Ovary (tissue), 3 donors: ENCODE results near the gene PADI2.

Experiments
- CTCF ChIP-seq, 3 donors: fragments of 450-650 bp in 2 of 3; fragments of 200-600 bp in 1 of 3; IDR thresholded peaks; one replicate each; pipeline versions ENCODE4 v1.5.1 to v1.8.0; 2016 to 2022; ENCODE audit warnings: antibody characterized with exemption in 3 of 3, mild to moderate bottlenecking in 1 of 3
- POLR2A ChIP-seq: fragments of 450-650 bp; IDR thresholded peaks from one replicate; pipeline ENCODE4 v1.6.1; 2017; ENCODE audit warnings: antibody characterized with exemption, mild to moderate bottlenecking, moderate library complexity
- donor health status: DM: no; HTN: no; CAD: no.

- no peak for TF ChIP-seq POLR2A
- no peak for TF ChIP-seq CTCF (IDR thresholded peaks at IDR 0.05)
These were observed 38.4 kb downstream of the PADI2 start for GRCh38 chr1:17080880-17081279.
